ENCODE results near the gene LHX8. TPM values are rescaled to one million over a fixed set of nuclear protein-coding genes. Genes with fewer than 3 reads are reported as not detected.

The LHX8 gene
- total and polyA plus RNA-seq, 2 donors (not counting 1 experiment from before 2014, with no cell fraction given), result not detected

DNA sequence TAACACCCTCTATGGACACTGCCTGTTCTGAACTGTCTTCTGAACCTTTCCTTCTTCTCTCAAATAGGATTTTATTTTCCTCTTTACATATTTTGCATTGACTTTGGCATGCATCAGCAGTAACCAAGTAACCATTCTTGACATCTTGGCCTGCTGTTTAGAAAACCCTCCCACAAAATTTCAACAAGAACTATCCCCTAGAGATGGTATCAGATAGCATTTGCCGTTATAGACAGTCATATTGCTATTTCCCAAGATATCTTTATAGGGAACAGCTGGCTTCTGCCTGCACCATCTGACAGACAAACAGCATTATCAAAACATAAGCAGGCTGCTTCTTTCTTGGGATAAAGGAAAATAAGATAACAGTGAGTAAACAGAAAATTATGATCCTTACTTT is 54.7 kb downstream of the LHX8 start:
- Histone ChIP-seq H3K36me3 (replicated peaks in 1 of 2; ENCODE audit: control extremely low read depth in 1 of 2, control insufficient read depth in 1 of 2, extremely low read depth in 1 of 2, insufficient read depth in 2 of 2, low read length in 1 of 2) (no peaks in the 10 kb centered on the region), H3K9ac (ENCODE audit: low read length) (no peak overlapping the region), H3K9me3 (ENCODE audit: control extremely low read depth in 1 of 3, control insufficient read depth in 2 of 3, insufficient read depth in 1 of 3, low read length in 2 of 3) (no peaks in the 10 kb centered on the region), H2AFZ (ENCODE audit: insufficient read depth, low read depth, low read length, poor library complexity, severe bottlenecking) (no peak overlapping the region), H3K4me3 (ENCODE audit: control extremely low read depth in 1 of 5, extremely low read depth in 1 of 5, insufficient read depth in 1 of 5, low read depth in 2 of 5, low read length in 4 of 5) (no peak overlapping the region), H4K20me1 (ENCODE audit: control insufficient read depth, insufficient read depth, low read length, poor library complexity, severe bottlenecking) (no peaks in the 10 kb centered on the region), H3K4me2 (replicated peaks; ENCODE audit: low read depth, low read length, poor library complexity, severe bottlenecking) (no peak overlapping the region), H3K79me2 (ENCODE audit: control insufficient read depth, insufficient read depth, low read length) (no peaks in the 10 kb centered on the region), H3K4me1 (ENCODE audit: control insufficient read depth in 2 of 2, insufficient read depth in 2 of 2, low read length in 2 of 2) (no peaks in the 10 kb centered on the region), H3K27me3 (replicated peaks in 1 of 4; ENCODE audit: control extremely low read depth in 1 of 4, control insufficient read depth in 3 of 4, insufficient read depth in 4 of 4, low read length in 3 of 4) (no peaks in the 10 kb centered on the region), H3K27ac (ENCODE audit: low read length in 2 of 2) (no peak overlapping the region)
- no peak for TF ChIP-seq EZH2 (IDR thresholded peaks at IDR 0.05; ENCODE audit: borderline replicate concordance, insufficient read depth, low read depth, low read length, poor library complexity, severe bottlenecking)
- TF ChIP-seq, protein P1, sequence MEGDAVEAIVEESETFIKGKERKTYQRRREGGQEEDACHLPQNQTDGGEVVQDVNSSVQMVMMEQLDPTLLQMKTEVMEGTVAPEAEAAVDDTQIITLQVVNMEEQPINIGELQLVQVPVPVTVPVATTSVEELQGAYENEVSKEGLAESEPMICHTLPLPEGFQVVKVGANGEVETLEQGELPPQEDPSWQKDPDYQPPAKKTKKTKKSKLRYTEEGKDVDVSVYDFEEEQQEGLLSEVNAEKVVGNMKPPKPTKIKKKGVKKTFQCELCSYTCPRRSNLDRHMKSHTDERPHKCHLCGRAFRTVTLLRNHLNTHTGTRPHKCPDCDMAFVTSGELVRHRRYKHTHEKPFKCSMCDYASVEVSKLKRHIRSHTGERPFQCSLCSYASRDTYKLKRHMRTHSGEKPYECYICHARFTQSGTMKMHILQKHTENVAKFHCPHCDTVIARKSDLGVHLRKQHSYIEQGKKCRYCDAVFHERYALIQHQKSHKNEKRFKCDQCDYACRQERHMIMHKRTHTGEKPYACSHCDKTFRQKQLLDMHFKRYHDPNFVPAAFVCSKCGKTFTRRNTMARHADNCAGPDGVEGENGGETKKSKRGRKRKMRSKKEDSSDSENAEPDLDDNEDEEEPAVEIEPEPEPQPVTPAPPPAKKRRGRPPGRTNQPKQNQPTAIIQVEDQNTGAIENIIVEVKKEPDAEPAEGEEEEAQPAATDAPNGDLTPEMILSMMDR (IDR thresholded peaks at IDR 0.05), result no peak
- Mint-ChIP-seq H3K27ac (no peak overlapping the region), H3K27me3 (peaks cover 14% of the 10 kb centered on the region), H3K4me1 (no peaks in the 10 kb centered on the region), H3K9me3 (ENCODE audit: insufficient read depth) (no peaks in the 10 kb centered on the region), H3K4me3 (no peak overlapping the region)
- POLR2A ChIA-PET, result no interaction called here
- ATAC-seq (ENCODE audit: low read depth) (no peak), DNase-seq (no peak)
- CTCF ChIA-PET, result no interaction called here
- intact Hi-C loops (cut with micrococcal nuclease), result no loop called here
- WGBS (ENCODE audit: insufficient coverage), result no CpG with 5 or more reads among the region's 1 CpG

DNA sequence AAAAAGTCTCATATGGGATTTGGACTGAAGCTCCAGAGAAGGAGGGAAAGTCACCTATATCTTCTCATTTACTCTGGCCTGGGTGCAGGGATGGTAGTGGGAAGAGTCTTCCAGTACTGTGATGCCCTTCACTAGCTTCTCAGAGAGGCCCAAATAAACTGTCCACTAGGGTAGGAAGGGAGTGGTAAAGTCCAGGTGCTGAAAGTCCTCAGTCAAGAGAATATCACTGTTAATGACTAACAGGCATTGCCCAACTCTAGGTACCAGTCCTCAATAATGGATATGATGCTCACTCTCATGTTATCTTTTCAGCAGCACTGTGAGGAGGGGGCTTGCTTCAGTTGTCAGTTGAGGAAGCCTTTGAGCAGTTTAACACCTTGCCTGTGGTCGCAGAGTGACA is 64.0 kb downstream of the LHX8 start:
- Mint-ChIP-seq H3K4me1 (no peaks in the 10 kb centered on the region), H3K4me3 (no peak overlapping the region), H3K9me3 (ENCODE audit: insufficient read depth) (no peaks in the 10 kb centered on the region), H3K27me3 (peaks cover 9% of the 10 kb centered on the region), H3K27ac (no peak overlapping the region)
- Histone ChIP-seq H2AFZ (ENCODE audit: insufficient read depth, low read depth, low read length, poor library complexity, severe bottlenecking) (no peak overlapping the region), H4K20me1 (ENCODE audit: control insufficient read depth, insufficient read depth, low read length, poor library complexity, severe bottlenecking) (no peaks in the 10 kb centered on the region), H3K79me2 (ENCODE audit: control insufficient read depth, insufficient read depth, low read length) (no peaks in the 10 kb centered on the region), H3K36me3 (replicated peaks in 1 of 2; ENCODE audit: control extremely low read depth in 1 of 2, control insufficient read depth in 1 of 2, extremely low read depth in 1 of 2, insufficient read depth in 2 of 2, low read length in 1 of 2) (no peaks in the 10 kb centered on the region), H3K9ac (ENCODE audit: low read length) (no peak overlapping the region), H3K27ac (ENCODE audit: low read length in 2 of 2) (no peak overlapping the region), H3K4me1 (ENCODE audit: control insufficient read depth in 2 of 2, insufficient read depth in 2 of 2, low read length in 2 of 2) (no peaks in the 10 kb centered on the region), H3K27me3 (replicated peaks in 1 of 4; ENCODE audit: control extremely low read depth in 1 of 4, control insufficient read depth in 3 of 4, insufficient read depth in 4 of 4, low read length in 3 of 4) (no peaks in the 10 kb centered on the region), H3K9me3 (ENCODE audit: control extremely low read depth in 1 of 3, control insufficient read depth in 2 of 3, insufficient read depth in 1 of 3, low read length in 2 of 3) (no peaks in the 10 kb centered on the region), H3K4me3 (ENCODE audit: control extremely low read depth in 1 of 5, extremely low read depth in 1 of 5, insufficient read depth in 1 of 5, low read depth in 2 of 5, low read length in 4 of 5) (no peak overlapping the region), H3K4me2 (replicated peaks; ENCODE audit: low read depth, low read length, poor library complexity, severe bottlenecking) (no peak overlapping the region)
- ATAC-seq (ENCODE audit: low read depth) (no peak), DNase-seq (no peak)
- ChIA-PET CTCF (no interaction called here), POLR2A (no interaction called here)
- TF ChIP-seq, protein P1 (IDR thresholded peaks at IDR 0.05), result no peak
- no peak for TF ChIP-seq EZH2 (IDR thresholded peaks at IDR 0.05; ENCODE audit: borderline replicate concordance, insufficient read depth, low read depth, low read length, poor library complexity, severe bottlenecking)
- 62% methylated on average over 1 of the region's 1 CpG for WGBS (ENCODE audit: insufficient coverage)
- intact Hi-C loops (cut with micrococcal nuclease), result no loop called here
